Osteoblast (primary cell): ENCODE measurements around the gene SLC26A1. TPM values are rescaled to one million over a fixed set of nuclear protein-coding genes. Genes with fewer than 3 reads are reported as not detected.

Experiments used
- DNase-seq: peaks from one replicate; pipeline ENCODE4 v3.0.0; 2011; ENCODE audit warnings: low spot score, mixed read lengths; ENCODE audit not compliant: insufficient read length; ENCODE audit errors: missing footprints
- H2AFZ ChIP-seq: 2 replicates; pipeline ENCODE4 v1.6.0; 2011; ENCODE audit warnings: mild to moderate bottlenecking, low read length
- H3K27ac ChIP-seq: 2 replicates; pipeline ENCODE4 v1.5.1; 2011; ENCODE audit warnings: mild to moderate bottlenecking, low read depth, low read length, moderate library complexity
- H3K27me3 ChIP-seq: 2 replicates; pipeline ENCODE4 v1.6.0; 2012; ENCODE audit warnings: mild to moderate bottlenecking, control low read depth, inconsistent platforms, low read length, moderate library complexity; ENCODE audit not compliant: insufficient read depth
- H3K36me3 ChIP-seq: 2 replicates; pipeline ENCODE4 v1.5.1; 2011; ENCODE audit warnings: mild to moderate bottlenecking, low read length, control low read depth, moderate library complexity; ENCODE audit not compliant: insufficient read depth
- H3K4me1 ChIP-seq: 2 replicates; pipeline ENCODE4 v1.5.1; 2011; ENCODE audit warnings: mild to moderate bottlenecking, low read length, control low read depth, moderate library complexity; ENCODE audit not compliant: insufficient read depth
- H3K4me2 ChIP-seq: 2 replicates; pipeline ENCODE4 v1.6.0; 2011; ENCODE audit warnings: mild to moderate bottlenecking, low read length; ENCODE audit not compliant: insufficient read depth
- H3K4me3 ChIP-seq: fragments of 200-600 bp; sonication (generic); 3 replicates; pipeline ENCODE4 v1.5.1; 2012; ENCODE audit warnings: mild to moderate bottlenecking, low read length, inconsistent platforms; ENCODE audit not compliant: insufficient read depth
- H3K79me2 ChIP-seq: 2 replicates; pipeline ENCODE4 v1.6.0; 2012; ENCODE audit warnings: mild to moderate bottlenecking, low read length, control low read depth, inconsistent platforms; ENCODE audit not compliant: insufficient read depth
- H3K9me3 ChIP-seq: 2 replicates; pipeline ENCODE4 v1.5.1; 2011; ENCODE audit warnings: low read depth, low read length, control low read depth
- H4K20me1 ChIP-seq: 2 replicates; pipeline ENCODE4 v1.6.0; 2012; ENCODE audit warnings: mild to moderate bottlenecking, low read length, control low read depth; ENCODE audit not compliant: insufficient read depth
- total RNA-seq: library from RNA; depleted of rRNA; stranded (reverse); fragments of >200 nt; gene quantifications from 2 replicates; pipeline ENCODE4 v1.2.3, GENCODE V29; 2012
- TF ChIP-seq, protein P1 (sequence below): IDR thresholded peaks from 2 replicates; pipeline ENCODE4 v1.5.1; 2011; ENCODE audit warnings: mild to moderate bottlenecking, low read depth, low read length, moderate library complexity; ENCODE audit errors: extremely low read depth

SLC26A1 gene
- total RNA-seq, 1 donor = 0.36 TPM

DNA sequence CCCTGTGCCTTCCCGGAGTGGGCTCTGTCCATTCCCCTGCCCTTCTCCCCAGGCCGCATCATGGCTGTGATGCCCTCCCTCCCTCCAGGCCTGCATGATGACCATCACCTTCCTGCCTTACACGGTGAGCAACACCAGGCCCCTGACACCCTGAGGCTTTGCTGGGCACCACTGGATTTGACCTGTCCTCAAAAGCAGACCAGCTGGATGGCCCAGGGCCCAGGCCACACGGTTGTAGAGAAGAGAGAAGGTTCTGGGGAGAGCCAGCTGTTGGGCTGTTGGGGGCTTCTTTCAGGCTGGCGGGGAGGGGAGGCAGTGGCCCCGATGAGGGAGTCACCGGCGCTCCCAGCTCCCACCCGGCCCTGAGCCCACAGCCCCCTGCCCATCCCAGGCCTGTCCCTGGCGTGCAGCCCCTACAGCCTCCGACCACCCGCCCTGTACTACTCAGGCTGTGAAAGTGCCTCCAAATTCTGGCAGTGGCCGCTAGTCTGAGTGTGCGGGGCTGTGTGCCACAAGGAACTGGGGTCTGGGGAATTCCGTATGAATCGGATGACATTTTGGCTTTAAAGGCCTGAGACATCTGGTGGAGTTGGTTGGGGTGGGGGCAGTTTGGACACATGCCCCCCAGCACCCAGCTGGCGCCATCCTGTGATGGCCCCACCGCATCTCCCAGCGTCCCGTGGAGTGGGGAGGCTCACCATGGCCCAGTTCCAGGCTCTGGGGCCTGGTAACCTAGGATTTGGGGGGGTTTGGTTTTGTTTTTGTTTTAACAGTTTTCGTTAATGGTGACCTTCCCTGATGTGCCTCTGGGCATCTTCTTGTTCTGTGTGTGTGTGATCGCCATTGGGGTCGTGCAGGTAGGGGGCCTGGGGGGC is 41.4 kb downstream of the SLC26A1 start:
- TF ChIP-seq, protein P1, sequence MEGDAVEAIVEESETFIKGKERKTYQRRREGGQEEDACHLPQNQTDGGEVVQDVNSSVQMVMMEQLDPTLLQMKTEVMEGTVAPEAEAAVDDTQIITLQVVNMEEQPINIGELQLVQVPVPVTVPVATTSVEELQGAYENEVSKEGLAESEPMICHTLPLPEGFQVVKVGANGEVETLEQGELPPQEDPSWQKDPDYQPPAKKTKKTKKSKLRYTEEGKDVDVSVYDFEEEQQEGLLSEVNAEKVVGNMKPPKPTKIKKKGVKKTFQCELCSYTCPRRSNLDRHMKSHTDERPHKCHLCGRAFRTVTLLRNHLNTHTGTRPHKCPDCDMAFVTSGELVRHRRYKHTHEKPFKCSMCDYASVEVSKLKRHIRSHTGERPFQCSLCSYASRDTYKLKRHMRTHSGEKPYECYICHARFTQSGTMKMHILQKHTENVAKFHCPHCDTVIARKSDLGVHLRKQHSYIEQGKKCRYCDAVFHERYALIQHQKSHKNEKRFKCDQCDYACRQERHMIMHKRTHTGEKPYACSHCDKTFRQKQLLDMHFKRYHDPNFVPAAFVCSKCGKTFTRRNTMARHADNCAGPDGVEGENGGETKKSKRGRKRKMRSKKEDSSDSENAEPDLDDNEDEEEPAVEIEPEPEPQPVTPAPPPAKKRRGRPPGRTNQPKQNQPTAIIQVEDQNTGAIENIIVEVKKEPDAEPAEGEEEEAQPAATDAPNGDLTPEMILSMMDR = no peak
- peak; percentile 46 for DNase-seq
- Histone ChIP-seq H4K20me1 (peaks cover 7% of the 10 kb centered on the region), H3K4me2 (no peak overlapping the region), H3K4me1 (no peaks in the 10 kb centered on the region), H3K36me3 (no peaks in the 10 kb centered on the region), H2AFZ (no peak overlapping the region), H3K27me3 (no peaks in the 10 kb centered on the region), H3K79me2 (no peaks in the 10 kb centered on the region), H3K27ac (no peak overlapping the region), H3K9me3 (no peaks in the 10 kb centered on the region), H3K4me3 (no peak overlapping the region)

DNA sequence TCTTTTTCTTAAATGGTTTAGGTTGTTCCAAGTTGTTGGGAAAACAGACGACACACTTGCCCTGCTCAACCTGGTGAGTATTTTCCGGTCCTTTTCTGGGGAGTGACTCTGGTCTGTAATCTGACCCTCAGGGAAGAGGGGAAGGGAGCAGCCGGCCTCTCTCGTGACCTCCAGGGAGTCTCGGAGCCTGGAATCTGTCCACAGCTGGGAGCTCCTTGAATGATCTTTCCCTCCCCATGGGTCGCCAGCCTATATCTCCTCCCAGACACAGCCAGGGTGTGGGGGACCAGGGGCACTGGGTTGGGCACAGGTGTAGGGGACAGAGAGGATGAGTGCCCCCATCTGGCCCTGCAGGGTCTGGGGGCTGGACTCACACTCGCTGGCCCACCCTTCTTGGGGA is 42.0 kb downstream of the SLC26A1 start:
- H3K27me3 ChIP-seq = no peaks in the 10 kb centered on the region
- peaks cover 7% of the 10 kb centered on the region for H4K20me1 ChIP-seq
- no peak overlapping the region for H2AFZ ChIP-seq
- H3K9me3 ChIP-seq = no peaks in the 10 kb centered on the region
- TF ChIP-seq, protein P1 = no peak
- no peak overlapping the region for H3K4me2 ChIP-seq
- no peaks in the 10 kb centered on the region for H3K79me2 ChIP-seq
- DNase-seq = peak; percentile 75
- H3K4me3 ChIP-seq = no peak overlapping the region
- H3K4me1 ChIP-seq = no peaks in the 10 kb centered on the region
- H3K27ac ChIP-seq = no peak overlapping the region
- H3K36me3 ChIP-seq = no peaks in the 10 kb centered on the region

DNA sequence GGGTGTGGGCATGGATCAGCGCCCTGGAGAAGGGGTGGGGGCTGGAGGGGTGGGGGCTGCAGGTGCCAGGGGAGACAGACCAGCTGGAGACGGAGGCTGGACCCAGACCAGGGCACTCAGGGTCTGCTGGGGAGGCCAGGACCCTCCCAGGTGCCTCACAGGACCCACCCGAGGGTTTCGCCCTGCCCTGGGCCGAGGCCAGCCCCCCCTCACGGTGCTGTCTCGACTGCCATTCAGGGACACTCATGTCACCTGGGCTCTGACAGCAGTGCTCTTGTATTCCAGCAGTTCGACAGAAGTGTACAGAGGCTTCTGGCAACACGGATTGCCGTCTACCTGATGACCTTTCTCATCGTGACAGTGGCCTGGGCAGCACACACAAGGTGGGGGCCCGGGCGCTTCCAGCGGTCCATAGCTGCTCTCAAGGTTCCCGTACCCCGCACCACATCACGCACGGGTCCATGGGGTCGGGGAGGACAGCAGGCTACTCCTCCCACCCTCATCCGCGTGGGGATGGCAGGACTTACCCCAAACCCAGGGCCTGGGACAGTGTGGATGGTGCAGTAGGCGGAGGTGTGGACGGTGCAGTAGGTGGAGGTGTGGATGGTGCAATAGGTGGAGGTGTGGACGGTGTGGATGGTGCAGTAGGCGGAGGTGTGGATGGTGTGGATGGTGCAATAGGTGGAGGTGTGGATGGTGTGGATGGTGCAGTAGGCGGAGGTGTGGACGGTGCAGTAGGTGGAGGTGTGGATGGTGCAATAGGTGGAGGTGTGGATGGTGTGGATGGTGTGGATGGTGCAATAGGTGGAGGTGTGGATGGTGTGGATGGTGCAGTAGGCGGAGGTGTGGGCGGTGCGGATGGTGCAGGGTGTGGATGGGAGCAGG is 42.8 kb downstream of the SLC26A1 start:
- no peak overlapping the region for H3K4me2 ChIP-seq
- peaks cover 10% of the 10 kb centered on the region for H4K20me1 ChIP-seq
- no peak overlapping the region for H3K4me3 ChIP-seq
- TF ChIP-seq, protein P1 = no peak
- no peaks in the 10 kb centered on the region for H3K9me3 ChIP-seq
- H3K79me2 ChIP-seq = no peaks in the 10 kb centered on the region
- DNase-seq = peak; percentile 80
- H3K27ac ChIP-seq = no peak overlapping the region
- H2AFZ ChIP-seq = no peak overlapping the region
- H3K4me1 ChIP-seq = no peaks in the 10 kb centered on the region
- no peaks in the 10 kb centered on the region for H3K27me3 ChIP-seq
- H3K36me3 ChIP-seq = no peaks in the 10 kb centered on the region

DNA sequence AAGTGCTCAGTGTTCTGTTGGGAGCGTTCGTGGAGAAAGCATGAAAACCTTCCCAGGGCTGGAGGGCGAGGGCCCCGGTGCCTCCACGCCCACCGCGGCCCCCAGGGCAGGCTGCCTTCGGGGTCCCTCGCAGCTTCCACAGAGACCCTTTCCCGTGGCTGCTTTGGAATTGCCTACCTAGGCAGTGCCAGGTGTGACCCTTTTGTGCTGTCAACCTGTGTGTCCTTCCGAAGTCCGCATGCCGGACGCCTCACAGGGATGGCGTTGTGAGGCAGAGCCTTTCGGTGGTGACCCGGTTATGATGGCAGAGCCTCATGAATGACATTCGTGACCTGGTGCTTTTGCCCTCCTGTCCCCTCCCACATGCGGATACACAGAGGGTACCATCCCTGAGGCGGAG is 43.5 kb downstream of the SLC26A1 start:
- Histone ChIP-seq H3K27ac (no peak overlapping the region), H3K79me2 (no peaks in the 10 kb centered on the region), H3K4me3 (no peak overlapping the region), H3K36me3 (no peaks in the 10 kb centered on the region), H3K9me3 (no peaks in the 10 kb centered on the region), H4K20me1 (peaks cover 10% of the 10 kb centered on the region), H3K27me3 (no peaks in the 10 kb centered on the region), H3K4me1 (no peaks in the 10 kb centered on the region), H2AFZ (no peak overlapping the region), H3K4me2 (no peak overlapping the region)
- DNase-seq = peak; percentile 75
- TF ChIP-seq, protein P1 = no peak
